Measurements from ENCODE around the gene NRXN2.

DNA sequence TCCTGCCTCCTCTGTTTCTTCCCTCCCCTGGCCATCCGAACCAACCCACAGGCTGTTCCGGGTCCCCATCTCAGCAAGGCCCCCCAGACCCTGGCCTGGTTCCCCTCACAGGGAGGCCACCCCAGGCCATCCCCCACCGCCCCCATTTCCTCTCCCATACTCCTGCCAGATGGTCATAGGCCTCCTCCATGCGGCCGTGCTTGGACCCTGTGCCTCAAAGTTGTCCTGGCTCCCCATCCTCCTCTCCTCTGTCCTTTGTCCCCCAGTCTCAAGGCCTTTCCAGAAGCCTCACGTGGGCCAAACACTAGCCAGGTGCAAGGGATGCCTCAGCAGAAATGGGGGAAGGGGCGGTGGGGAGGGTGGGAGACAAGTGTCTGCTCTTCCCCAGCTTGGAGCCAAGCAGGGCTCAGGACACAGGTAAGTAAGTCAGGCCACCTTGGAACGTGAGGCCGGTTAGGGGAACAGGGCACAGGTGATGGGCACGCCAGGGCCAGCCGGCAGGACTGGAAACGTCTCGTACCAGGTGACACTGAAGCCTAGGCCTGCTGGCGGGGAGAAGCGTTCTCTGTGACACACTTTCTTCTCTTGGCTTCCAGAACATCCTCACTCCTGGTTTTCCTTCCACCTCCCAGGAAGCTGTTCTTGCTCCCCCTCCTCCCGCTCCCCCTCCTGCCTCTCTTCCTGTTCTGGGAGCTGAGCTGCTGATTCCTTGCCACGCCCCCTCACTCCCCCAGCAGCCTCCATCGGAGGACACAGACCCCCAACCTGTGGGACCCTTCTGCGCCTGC lies 163.5 kb downstream of the NRXN2 start:
- TF ChIP-seq, protein P1, sequence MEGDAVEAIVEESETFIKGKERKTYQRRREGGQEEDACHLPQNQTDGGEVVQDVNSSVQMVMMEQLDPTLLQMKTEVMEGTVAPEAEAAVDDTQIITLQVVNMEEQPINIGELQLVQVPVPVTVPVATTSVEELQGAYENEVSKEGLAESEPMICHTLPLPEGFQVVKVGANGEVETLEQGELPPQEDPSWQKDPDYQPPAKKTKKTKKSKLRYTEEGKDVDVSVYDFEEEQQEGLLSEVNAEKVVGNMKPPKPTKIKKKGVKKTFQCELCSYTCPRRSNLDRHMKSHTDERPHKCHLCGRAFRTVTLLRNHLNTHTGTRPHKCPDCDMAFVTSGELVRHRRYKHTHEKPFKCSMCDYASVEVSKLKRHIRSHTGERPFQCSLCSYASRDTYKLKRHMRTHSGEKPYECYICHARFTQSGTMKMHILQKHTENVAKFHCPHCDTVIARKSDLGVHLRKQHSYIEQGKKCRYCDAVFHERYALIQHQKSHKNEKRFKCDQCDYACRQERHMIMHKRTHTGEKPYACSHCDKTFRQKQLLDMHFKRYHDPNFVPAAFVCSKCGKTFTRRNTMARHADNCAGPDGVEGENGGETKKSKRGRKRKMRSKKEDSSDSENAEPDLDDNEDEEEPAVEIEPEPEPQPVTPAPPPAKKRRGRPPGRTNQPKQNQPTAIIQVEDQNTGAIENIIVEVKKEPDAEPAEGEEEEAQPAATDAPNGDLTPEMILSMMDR (IDR thresholded peaks at IDR 0.05) = no peak
- TF ChIP-seq EZH2 (IDR thresholded peaks at IDR 0.05) (no peak), EZH2phosphoT487 (IDR thresholded peaks at IDR 0.05) (no peak)
